K562 (cell line): ENCODE measurements around the gene CDC27. TPM values are rescaled to one million over a fixed set of nuclear protein-coding genes. Genes with fewer than 3 reads are reported as not detected.

Source experiments
- BCL6 ChIP-seq: fragments of 250-450 bp; sonication (Bioruptor Pico); IDR thresholded peaks from 2 replicates; pipeline ENCODE4 v1.4.0; 2020
- LCOR ChIP-seq: sonication (generic); formaldehyde crosslinking; IDR thresholded peaks from 2 replicates; pipeline ENCODE4 v1.8.0; 2022; ENCODE audit warnings: mild to moderate bottlenecking, missing genetic modification reagents
- NCOA1 ChIP-seq: fragments of 450-650 bp; IDR thresholded peaks from 2 replicates; pipeline ENCODE4 v1.6.1; 2016; ENCODE audit warnings: low read depth
- NFE2 ChIP-seq: IDR thresholded peaks from 2 replicates; pipeline ENCODE4 v1.6.1; 2014; ENCODE audit warnings: antibody characterized with exemption, low read depth
- RFX7 ChIP-seq: fragments of 250-450 bp; sonication (Bioruptor Pico); IDR thresholded peaks from 2 replicates; pipeline ENCODE4 v1.5.1; 2021; ENCODE audit warnings: mild to moderate bottlenecking
- RHOXF2B ChIP-seq: fragments of 250-450 bp; sonication (Bioruptor Pico); conservative IDR thresholded peaks from 2 replicates; pipeline ENCODE4 v1.5.1; 2021
- SAFB2 ChIP-seq: fragments of 200-400 bp; formaldehyde crosslinking; IDR thresholded peaks from 2 replicates; pipeline ENCODE4 v1.6.1; 2018; ENCODE audit warnings: borderline replicate concordance, low read length, low read depth, moderate library complexity; ENCODE audit not compliant: severe bottlenecking
- TAF15 ChIP-seq: fragments of 200-400 bp; formaldehyde crosslinking; IDR thresholded peaks from 2 replicates; pipeline ENCODE4 v1.6.1; 2017; ENCODE audit warnings: mild to moderate bottlenecking, low read depth, low read length, moderate library complexity
- TCF15 ChIP-seq: fragments of 250-450 bp; sonication (Bioruptor Pico); IDR thresholded peaks from 2 replicates; pipeline ENCODE4 v1.8.0; 2022; ENCODE audit warnings: moderate library complexity, mild to moderate bottlenecking, inconsistent platforms
- ZBTB17 ChIP-seq: fragments of 450-650 bp; formaldehyde crosslinking; IDR thresholded peaks from 2 replicates; pipeline ENCODE4 v1.4.0; 2020; ENCODE audit warnings: mild to moderate bottlenecking
- ZNF232 ChIP-seq: sonication (generic); formaldehyde crosslinking; IDR thresholded peaks from 2 replicates; pipeline ENCODE4 v1.8.0; 2022; ENCODE audit warnings: mild to moderate bottlenecking, missing genetic modification reagents
- ZNF316 ChIP-seq: fragments of 450-650 bp; IDR thresholded peaks from 2 replicates; pipeline ENCODE4 v1.6.1; 2016
- ZNF551 ChIP-seq: fragments of 250-450 bp; sonication (Bioruptor Pico); IDR thresholded peaks from 2 replicates; pipeline ENCODE4 v1.5.0; 2021; ENCODE audit warnings: mild to moderate bottlenecking, moderate library complexity
- polyA plus RNA-seq, 8 experiments: library from polyadenylated mRNA; depleted of rRNA in 4 of 8; stranded (reverse) in 5 of 8; unstranded in 3 of 8; fragments of >200 nt; fragmentation: Nextera tagmentation in 2 of 8; fragmentation: Illumina TruSeq in 1 of 8; extraction: Ambion mirVana in 2 of 8; extraction: Trizol in 1 of 8; gene quantifications; 2 replicates each; pipeline versions ENCODE4 v1.2.1 to v1.2.3, GENCODE V29; 2011 to 2014; ENCODE audit warnings: inconsistent platforms in 1 of 8, missing spikeins in 1 of 8
- total RNA-seq, 7 experiments: library from RNA; depleted of rRNA in 6 of 7; stranded (reverse); fragments of >200 nt in 6 of 7; fragmentation: Illumina TruSeq in 2 of 7; extraction: Trizol in 2 of 7; gene quantifications; 2 replicates each; pipeline versions ENCODE4 v1.2.1 to v1.2.3, GENCODE V29; 2011 to 2021; ENCODE audit warnings: low replicate concordance in 1 of 7
- TF ChIP-seq, protein P1 (sequence below), 2 experiments: fragments of 450-650 bp; IDR thresholded peaks; 2 replicates each; pipeline ENCODE4 v1.6.1; 2016; ENCODE audit warnings: mild to moderate bottlenecking in 2 of 2, borderline replicate concordance in 1 of 2, low read depth in 1 of 2, moderate library complexity in 1 of 2
- TF ChIP-seq, protein P2 (sequence below): fragments of 250-450 bp; sonication (Bioruptor Pico); IDR thresholded peaks from 2 replicates; pipeline ENCODE4 v1.8.0; 2021; ENCODE audit warnings: moderate library complexity, mild to moderate bottlenecking, inconsistent platforms
- TF ChIP-seq, protein P3 (sequence below): sonication (generic); formaldehyde crosslinking; IDR thresholded peaks from 2 replicates; pipeline ENCODE4 v1.8.0; 2022; ENCODE audit warnings: missing genetic modification reagents, mild to moderate bottlenecking, borderline replicate concordance

The CDC27 gene
- total and polyA plus RNA-seq, 9 of the 15 experiments (the other 6 are each of a cell fraction or from before 2014, with no cell fraction given): 28.6 to 155 (median 94.1) TPM

DNA sequence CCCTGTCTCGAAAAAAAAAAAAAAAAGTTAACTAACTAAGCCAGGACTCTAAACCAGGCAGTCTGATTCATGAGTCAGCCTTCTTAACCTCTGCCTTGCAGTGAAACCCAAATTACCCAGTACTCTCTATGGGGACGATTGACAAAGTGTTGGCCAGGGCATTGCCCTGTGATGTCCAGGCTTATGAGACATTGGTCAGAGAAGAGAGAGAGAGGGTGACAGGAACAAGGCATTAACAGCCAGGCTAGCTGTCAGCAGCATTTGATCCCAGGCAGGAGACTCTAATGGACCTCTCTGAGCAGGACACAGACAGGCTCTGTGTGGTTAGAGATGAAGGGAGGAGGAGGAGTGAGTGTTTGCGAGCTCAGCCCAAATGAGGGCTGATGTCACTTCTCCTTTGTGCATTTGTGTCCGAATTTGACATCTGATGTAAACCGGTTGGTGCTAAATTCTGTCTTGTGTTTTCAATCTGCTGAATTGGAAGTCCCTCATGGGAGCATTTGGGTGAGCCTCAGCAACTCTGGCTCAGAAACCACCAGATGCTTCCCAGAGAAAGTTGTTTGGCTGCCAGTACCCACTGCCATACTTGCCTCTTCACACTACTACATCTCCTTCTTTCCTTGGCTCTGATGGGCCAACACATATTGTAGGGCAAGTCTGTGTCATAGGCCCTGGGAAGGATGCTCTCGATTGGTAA, 15.8 kb upstream of the CDC27 start (continued):
- TF ChIP-seq, protein P1, sequence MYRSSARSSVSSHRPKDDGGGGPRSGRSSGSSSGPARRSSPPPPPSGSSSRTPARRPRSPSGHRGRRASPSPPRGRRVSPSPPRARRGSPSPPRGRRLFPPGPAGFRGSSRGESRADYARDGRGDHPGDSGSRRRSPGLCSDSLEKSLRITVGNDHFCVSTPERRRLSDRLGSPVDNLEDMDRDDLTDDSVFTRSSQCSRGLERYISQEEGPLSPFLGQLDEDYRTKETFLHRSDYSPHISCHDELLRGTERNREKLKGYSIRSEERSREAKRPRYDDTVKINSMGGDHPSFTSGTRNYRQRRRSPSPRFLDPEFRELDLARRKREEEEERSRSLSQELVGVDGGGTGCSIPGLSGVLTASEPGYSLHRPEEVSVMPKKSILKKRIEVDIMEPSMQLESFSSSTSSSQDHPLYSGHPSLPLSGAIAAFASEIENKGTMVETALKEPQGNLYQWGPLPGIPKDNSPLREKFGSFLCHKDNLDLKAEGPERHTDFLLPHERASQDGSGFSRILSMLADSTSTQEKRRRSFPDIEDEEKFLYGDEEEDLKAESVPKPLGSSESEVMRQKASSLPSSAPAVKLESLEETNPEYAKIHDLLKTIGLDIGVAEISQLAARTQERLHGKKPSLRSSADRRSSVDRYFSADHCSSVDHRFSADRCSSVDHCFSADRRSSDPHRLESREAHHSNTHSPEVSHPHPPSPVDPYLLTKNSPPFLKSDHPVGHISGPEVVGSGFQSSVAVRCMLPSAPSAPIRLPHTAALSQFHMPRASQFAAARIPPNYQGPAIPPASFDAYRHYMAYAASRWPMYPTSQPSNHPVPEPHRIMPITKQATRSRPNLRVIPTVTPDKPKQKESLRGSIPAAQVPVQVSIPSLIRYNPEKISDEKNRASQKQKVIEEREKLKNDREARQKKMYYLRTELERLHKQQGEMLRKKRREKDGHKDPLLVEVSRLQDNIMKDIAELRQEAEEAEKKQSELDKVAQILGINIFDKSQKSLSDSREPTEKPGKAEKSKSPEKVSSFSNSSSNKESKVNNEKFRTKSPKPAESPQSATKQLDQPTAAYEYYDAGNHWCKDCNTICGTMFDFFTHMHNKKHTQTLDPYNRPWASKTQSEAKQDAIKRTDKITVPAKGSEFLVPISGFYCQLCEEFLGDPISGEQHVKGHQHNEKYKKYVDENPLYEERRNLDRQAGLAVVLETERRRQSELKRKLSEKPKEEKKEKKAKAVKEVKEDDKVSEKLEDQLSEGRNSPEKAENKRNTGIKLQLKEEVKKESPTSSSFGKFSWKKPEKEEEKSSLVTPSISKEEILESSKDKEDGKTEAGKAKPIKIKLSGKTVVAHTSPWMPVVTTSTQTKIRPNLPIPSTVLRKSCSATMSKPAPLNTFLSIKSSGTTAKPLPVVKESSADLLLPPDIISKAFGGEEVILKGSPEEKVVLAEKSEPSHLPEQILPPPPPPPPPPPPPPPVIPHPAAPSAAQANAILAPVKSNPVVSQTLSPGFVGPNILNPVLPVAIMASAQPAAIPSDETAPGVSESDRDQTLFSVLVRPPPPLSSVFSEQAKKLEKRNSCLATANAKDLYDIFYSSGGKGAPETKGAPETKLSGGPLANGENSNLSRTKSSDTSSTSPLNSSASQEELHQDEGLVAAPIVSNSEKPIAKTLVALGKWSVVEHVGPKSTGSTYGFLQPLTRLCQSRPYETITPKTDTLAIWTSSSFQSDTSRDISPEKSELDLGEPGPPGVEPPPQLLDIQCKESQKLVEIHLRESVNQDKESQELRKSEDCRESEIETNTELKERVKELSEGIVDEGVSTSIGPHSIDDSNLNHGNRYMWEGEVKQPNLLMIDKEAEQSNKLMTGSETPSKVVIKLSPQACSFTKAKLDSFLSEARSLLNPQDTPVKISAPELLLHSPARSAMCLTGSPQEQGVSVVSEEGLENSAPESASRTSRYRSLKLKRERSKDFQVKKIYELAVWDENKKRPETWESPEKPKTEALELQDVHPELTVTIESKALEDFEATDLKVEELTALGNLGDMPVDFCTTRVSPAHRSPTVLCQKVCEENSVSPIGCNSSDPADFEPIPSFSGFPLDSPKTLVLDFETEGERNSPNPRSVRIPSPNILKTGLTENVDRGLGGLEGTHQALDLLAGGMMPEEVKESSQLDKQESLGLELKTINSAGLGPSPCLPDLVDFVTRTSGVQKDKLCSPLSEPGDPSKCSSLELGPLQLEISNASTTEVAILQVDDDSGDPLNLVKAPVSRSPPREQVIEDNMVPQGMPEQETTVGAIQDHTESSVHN (IDR thresholded peaks at IDR 0.05; ENCODE audit: borderline replicate concordance in 1 of 2, low read depth in 1 of 2): 0 out of 4 replicates have a peak, but pooled peaks of 1 of the 2 experiments have one; percentile 14
- TF ChIP-seq, protein P2, sequence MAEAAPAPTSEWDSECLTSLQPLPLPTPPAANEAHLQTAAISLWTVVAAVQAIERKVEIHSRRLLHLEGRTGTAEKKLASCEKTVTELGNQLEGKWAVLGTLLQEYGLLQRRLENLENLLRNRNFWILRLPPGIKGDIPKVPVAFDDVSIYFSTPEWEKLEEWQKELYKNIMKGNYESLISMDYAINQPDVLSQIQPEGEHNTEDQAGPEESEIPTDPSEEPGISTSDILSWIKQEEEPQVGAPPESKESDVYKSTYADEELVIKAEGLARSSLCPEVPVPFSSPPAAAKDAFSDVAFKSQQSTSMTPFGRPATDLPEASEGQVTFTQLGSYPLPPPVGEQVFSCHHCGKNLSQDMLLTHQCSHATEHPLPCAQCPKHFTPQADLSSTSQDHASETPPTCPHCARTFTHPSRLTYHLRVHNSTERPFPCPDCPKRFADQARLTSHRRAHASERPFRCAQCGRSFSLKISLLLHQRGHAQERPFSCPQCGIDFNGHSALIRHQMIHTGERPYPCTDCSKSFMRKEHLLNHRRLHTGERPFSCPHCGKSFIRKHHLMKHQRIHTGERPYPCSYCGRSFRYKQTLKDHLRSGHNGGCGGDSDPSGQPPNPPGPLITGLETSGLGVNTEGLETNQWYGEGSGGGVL (CRISPR knock-in tag): no peak
- TF ChIP-seq RHOXF2B (CRISPR knock-in tag): no peak
- TF ChIP-seq ZNF316: peak; percentile 75
- TF ChIP-seq ZNF551 (CRISPR knock-in tag): no peak
- TF ChIP-seq LCOR (CRISPR knock-in tag): peak; percentile 31; the same call in 1 of the 2 replicates
- 0 out of 2 replicates have a peak, but pooled peaks have one; percentile 64 for TF ChIP-seq ZBTB17
- no peak for TF ChIP-seq SAFB2
- no peak for TF ChIP-seq TAF15
- TF ChIP-seq BCL6: no peak
- no peak for TF ChIP-seq RFX7 (CRISPR knock-in tag)
- TF ChIP-seq TCF15 (CRISPR knock-in tag): no peak
- no peak for TF ChIP-seq ZNF232
- TF ChIP-seq, protein P3, sequence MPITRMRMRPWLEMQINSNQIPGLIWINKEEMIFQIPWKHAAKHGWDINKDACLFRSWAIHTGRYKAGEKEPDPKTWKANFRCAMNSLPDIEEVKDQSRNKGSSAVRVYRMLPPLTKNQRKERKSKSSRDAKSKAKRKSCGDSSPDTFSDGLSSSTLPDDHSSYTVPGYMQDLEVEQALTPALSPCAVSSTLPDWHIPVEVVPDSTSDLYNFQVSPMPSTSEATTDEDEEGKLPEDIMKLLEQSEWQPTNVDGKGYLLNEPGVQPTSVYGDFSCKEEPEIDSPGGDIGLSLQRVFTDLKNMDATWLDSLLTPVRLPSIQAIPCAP: no peak
- TF ChIP-seq NFE2: peak; percentile 35; the same call in 1 of the 2 replicates
- TF ChIP-seq NCOA1: no peak
